Peyer's patch (tissue), 4 donors: Measurements from ENCODE around the gene LBHD2.

Experiments used
- POLR2A ChIP-seq, 2 donors: fragments of 450-650 bp; IDR thresholded peaks; one replicate each; pipeline ENCODE4 v1.5.1; 2017; ENCODE audit warnings: antibody characterized with exemption in 2 of 2, mild to moderate bottlenecking in 2 of 2, moderate library complexity in 2 of 2
- TF ChIP-seq, protein P1 (sequence below), 6 experiments: fragments of 450-650 bp in 4 of 6; fragments of 200-600 bp in 2 of 6; sonication (generic) in 1 of 6; IDR thresholded peaks; one replicate each; pipeline ENCODE4 v1.5.1; 2017 to 2019; ENCODE audit warnings: antibody characterized with exemption in 6 of 6, mild to moderate bottlenecking in 3 of 6, moderate library complexity in 1 of 6

DNA sequence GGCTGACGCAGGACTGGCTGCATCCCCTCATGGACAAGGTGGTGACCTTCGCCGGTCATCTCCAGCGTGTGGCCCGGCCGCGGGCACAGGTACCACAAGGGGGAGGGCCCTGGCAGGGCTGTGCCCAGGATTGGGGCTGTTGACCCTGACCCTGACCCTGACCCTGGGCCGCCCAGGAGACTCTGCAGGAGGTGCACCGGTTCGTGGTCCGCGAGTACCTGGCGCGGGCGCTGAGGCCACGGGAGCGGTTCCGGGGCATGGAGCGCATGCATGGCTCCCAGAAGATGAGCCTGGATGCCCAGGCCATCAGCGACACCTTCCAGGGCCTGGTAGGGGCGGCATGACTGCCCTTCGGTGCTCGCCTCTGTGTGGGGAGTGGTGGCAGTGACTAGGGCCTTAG lies 23.4 kb downstream of the LBHD2 start:
- TF ChIP-seq POLR2A (IDR thresholded peaks at IDR 0.05): no peak
- TF ChIP-seq, protein P1, sequence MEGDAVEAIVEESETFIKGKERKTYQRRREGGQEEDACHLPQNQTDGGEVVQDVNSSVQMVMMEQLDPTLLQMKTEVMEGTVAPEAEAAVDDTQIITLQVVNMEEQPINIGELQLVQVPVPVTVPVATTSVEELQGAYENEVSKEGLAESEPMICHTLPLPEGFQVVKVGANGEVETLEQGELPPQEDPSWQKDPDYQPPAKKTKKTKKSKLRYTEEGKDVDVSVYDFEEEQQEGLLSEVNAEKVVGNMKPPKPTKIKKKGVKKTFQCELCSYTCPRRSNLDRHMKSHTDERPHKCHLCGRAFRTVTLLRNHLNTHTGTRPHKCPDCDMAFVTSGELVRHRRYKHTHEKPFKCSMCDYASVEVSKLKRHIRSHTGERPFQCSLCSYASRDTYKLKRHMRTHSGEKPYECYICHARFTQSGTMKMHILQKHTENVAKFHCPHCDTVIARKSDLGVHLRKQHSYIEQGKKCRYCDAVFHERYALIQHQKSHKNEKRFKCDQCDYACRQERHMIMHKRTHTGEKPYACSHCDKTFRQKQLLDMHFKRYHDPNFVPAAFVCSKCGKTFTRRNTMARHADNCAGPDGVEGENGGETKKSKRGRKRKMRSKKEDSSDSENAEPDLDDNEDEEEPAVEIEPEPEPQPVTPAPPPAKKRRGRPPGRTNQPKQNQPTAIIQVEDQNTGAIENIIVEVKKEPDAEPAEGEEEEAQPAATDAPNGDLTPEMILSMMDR (IDR thresholded peaks at IDR 0.05): no peak
